HG03025 (cell line): Measurements from ENCODE around the gene TAMALIN.

Source experiments
- ATAC-seq: cut with Tn5 transposase; IDR thresholded peaks from one replicate; pipeline ENCODE4 v1.9.1; 2021; ENCODE audit warnings: mild to moderate bottlenecking, moderate library complexity; ENCODE audit not compliant: unreplicated experiment, low FRiP score

Gene TAMALIN

DNA sequence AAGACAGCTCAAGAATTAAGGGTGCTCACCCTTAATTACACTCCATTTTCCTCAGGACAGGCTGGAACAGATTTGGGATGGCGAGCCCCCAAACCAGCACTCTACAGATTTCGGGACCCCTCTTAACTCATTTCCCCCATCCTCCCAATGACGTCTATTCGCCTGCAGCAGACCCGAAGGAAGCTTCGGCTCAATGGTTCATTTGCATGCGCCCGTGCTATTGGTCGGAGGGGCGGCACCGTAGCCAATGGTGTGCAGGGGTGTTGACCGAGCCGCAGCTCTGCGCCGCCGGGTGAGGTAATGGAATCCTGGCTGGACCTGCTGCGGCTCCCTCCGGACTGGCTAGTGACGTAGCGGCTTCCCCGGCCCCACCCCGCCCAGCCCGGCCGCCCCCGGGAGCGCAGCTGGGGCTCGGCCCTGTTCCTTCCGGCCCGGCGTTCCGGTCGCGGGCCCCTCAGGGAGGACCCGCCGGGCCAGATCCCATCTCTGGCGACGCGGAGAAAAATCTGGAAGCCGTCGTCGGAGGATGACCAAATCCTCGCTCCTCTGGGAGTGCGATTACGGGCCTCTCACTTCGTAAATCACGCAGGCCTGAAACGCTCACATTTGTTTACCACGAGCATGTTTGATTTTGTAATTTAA is 26.2 kb downstream of the TAMALIN start:
- ATAC-seq: peak; percentile 92

GRCh38 chr12:52033446-52034140 is 26.8 kb downstream of the TAMALIN start:
- ATAC-seq: no peak

- no peak for ATAC-seq
Measured at GRCh38 chr12:52035190-52035589, 28.4 kb downstream of the TAMALIN start.

DNA sequence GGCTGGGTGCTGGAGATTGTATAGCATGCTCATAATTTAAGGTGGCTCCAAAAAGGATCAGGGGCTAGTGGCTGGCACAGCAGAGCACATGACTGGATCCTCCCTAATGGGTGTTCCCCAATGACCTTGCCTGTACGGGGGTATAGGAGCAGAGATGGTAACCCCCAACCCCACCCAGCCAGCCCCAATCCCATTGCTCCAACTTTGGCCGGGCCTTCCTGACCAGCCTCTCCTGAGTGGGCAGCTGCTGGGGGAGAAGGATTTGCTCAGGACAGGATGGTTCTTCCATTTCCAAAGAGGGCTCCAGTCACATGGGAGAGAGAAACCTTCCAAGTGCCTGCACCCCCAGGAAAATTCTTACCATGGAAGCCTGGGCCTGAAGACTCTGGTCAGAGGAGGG is 29.2 kb downstream of the TAMALIN start:
- no peak for ATAC-seq

DNA sequence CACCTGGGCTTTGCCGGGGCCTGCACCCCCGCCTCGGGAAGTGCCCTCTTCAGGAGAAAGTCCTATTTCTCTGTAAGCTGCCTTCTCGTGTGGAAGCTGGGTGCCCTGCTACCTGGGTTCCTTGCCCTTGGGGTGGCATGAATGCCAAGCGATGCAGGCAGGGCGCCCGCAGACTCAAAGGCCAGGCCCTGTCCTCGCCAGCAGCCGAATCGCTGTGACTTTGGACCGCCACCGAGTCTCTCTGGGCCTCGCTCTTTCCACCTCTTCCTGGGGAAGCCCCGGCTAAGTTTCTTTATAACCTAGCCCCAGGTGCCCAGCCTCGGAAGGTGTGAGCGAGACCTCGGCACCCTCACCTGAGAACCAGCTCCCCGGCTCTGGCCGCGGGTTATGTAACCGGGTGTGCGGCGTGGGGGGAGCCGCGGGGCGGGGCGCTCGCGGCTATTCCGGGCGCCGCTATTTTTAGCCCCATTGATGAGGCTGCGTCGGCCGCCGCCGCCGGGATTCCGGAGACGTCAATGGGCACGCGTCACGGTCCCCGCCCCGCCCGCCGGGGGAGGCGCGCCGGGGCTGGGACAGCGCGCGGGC is 29.9 kb downstream of the TAMALIN start:
- no peak for ATAC-seq

DNA sequence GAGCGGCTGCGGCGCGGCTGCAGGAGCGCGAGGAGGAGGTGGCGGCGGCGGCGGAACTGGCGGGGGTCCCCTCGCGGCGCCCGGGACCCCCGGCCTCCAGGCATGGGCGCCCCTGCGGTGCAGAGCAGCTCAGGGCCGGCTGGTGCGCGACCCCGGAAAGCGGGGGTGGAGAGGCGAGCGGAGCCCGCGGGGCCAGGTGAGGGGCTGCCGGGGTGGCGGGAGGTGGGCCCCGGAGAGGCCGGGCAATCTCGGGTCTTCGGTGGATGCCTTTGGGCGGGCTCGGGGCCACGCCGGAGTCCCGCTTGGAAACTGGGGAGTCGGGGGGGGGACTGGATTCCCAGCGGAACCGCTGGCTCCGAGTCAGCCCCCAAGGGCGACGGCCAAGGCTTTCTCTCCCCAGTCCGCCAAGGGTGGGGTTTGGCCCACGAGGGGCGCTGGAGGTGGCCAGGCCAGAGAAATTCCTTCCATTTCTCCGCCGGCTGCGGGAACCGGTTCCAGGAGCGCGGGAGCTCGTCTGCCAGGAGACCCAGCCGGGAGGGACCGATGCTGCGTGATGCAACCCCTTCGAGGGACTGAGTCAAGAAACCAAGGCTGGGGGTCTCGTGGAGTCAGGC is 30.6 kb downstream of the TAMALIN start:
- ATAC-seq: no peak

GRCh38 chr12:52038447-52038846 is 31.7 kb downstream of the TAMALIN start:
- no peak for ATAC-seq

GRCh38 chr12:52041035-52041434 is 34.3 kb downstream of the TAMALIN start:
- no peak for ATAC-seq

GRCh38 chr12:52041695-52042123 is 35.0 kb downstream of the TAMALIN start:
- no peak for ATAC-seq

- no peak for ATAC-seq
Measured at GRCh38 chr12:52042706-52043385, 36.1 kb downstream of the TAMALIN start.

GRCh38 chr12:52043386-52044212 is 36.9 kb downstream of the TAMALIN start:
- ATAC-seq: no peak

DNA sequence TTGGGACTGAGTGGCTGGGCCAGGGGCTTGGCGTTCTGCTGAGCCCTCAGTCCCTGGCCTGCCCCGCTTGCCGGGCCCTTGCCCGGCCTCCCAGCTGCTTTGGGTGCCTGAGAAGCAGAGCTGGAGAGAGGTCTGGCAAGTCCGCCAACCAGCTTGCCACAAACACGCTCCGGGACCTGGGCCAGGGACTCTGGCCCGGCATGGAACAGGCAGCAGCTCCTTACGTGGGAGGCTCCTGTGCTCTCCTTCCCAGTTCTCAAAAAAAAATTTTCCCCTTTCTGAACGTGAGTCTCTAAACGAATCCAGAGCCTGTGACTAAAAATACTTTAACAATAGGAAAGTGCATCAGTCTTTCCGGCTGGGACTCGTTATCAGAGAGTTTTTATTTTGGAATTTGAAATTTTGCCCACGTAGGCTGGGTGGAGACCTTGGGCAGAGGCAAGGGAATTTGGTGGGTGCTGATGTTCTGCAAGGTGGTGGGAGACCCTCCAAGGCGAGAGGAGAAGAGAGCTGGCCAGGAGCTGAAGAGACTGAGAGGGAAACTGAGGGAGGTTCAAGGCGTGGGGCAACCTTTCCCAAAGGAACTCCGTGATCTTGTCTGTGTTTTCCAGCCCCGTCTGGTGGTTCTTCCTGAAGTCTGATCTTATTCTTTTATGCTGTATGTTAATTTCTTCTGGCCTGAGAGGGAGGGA is 37.7 kb downstream of the TAMALIN start:
- ATAC-seq: no peak

DNA sequence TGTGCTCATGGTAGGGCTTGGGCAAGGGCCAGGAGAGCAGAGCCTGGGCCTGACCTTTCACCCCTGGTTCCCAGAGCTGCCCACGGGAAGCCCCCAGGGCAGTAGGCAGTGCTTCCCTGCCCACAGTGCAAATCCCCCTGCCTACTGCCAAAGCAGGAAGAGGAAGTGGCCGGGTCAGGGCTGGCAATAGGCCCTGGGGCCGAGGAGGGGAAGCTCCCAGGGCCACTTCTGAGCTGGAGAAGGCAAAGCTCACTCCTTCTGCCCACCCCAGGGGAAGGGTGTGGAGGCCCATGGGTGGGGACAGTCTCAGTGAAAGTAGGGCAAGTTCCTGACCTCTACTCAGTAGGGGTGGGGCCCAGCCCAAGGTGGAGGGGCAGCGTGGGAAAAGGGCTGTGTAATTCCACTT is 39.1 kb downstream of the TAMALIN start:
- no peak for ATAC-seq

DNA sequence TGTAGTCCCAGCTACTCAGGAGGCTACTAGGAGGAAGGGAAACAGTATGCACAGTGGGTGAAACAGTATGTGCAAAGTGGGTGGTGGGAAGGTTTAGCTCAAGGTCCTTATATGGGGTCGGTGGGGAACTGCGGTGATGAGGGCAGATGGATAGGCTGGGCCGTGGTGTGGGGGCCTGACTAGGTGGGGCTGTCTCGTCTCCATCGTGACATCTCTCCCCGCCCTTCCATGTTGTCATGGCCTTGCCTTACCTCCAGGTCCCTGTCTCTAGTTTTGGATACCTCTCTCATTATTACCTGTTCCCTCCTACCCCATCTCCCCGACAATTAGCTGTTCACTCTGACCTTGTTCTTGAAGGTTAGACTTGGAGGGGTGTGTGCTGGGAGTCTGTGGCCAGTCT is 40.1 kb downstream of the TAMALIN start:
- no peak for ATAC-seq

DNA sequence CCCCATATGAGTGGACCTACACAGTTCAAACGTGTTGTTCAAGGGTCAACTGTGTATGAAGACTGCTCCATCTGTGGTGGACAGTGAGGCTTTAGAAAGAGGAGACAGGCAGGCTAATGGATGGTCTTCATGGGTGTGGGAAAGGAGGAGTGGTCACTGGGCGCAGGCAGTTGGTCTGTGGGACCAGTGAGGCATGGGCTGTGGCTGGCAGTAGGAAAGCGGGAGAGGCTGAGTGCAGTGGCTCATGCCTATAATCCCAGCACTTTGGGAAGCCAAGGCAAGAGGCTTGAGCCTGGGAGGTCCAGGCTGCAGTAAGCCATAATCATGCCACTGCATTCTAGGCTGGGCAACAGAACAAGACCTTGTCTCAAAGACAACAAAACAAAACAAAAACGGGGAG is 42.5 kb downstream of the TAMALIN start:
- no peak for ATAC-seq

- ATAC-seq: no peak
Measured at GRCh38 chr12:52049688-52050087, 42.9 kb downstream of the TAMALIN start.

DNA sequence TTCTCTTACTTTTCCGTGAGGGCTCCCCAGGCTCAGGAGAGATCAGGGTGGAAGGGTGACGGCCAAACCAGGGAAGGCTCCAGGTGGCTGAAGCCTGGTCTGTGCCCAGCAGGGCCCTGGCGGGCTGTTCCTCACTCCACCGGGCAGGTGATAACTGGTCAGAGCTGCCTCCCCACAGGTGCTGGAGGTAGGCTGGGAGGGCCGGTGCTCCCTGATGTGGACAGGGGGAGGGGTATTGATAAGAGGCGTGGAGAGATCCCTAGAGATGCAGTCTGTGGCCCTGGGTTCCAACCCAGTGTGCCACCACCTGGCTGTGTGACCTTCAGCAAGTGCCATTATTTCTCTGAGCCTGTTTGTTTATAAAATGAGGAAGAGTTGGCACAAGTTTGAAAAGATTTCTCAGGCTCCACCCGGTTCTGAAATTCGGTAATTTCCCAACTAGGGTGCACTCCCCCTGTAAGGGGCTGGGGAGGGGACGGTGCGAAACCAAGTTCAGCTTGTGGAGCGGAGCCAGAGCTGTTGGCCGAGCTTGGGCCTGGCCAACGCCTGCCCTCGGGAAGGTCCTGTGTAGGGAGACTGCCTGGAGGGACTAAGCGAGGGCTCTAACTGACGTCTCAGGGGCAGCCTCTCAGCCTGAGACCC is 43.5 kb downstream of the TAMALIN start:
- ATAC-seq: no peak

- peak; percentile 83 for ATAC-seq
Measured at GRCh38 chr12:52050758-52051541, 44.2 kb downstream of the TAMALIN start, which contains the start of gene NR4A1. NR4A1 (plus strand) TSS chr12:52051442; CDS start chr12:52054329, 2,887 bp downstream.
